ENCODE results near the gene ISLR. TPM values are rescaled to one million over a fixed set of nuclear protein-coding genes. Genes with fewer than 3 reads are reported as not detected.
A peak's percentile ranks its signal among the peaks of the same experiment; 100 is the strongest.

The ISLR gene
- total RNA-seq, 1 experiment from 2014 or later: 0.11 TPM

GRCh38 chr15:74200871-74201419 lies 27.4 kb downstream of the ISLR start:
- no peaks in the 10 kb centered on the region for H3K79me2 ChIP-seq (ENCODE audit: insufficient read depth, low read length)
- H3K4me1 ChIP-seq (ENCODE audit: insufficient read depth, low read length): peaks cover 18% of the 10 kb centered on the region; the same call in 1 of the 2 replicates
- no peak overlapping the region for H2AK5ac ChIP-seq (ENCODE audit: insufficient read length, low read length)
- H3K14ac ChIP-seq (ENCODE audit: insufficient read depth, low read length): 0 out of 2 replicates have a peak overlapping the region, but pooled peaks have one; percentile 8
- no peaks in the 10 kb centered on the region for H3K9me3 ChIP-seq (ENCODE audit: control insufficient read depth, low read depth, low read length)
- H2BK20ac ChIP-seq (ENCODE audit: low read depth, low read length, poor library complexity, severe bottlenecking): no peak overlapping the region
- H3K27me3 ChIP-seq (ENCODE audit: insufficient read depth, low read length): no peaks in the 10 kb centered on the region
- no peak overlapping the region for H4K8ac ChIP-seq (replicated peaks; ENCODE audit: insufficient read length, low read depth, low read length)
- H3K79me1 ChIP-seq (ENCODE audit: insufficient read depth, low read depth, low read length, poor library complexity, severe bottlenecking): no peaks in the 10 kb centered on the region
- WGBS (ENCODE audit: extremely low coverage, insufficient read length, low lambda C conversion rate): no CpG with 5 or more reads among the region's 8 CpGs
- no peak overlapping the region for H3K18ac ChIP-seq (ENCODE audit: insufficient read length, low read depth, low read length)
- no peak overlapping the region for H2BK12ac ChIP-seq (ENCODE audit: insufficient read length, low read depth, low read length)
- no peak overlapping the region for H3K23ac ChIP-seq (ENCODE audit: insufficient read length, low read depth, low read length)
- H3K27ac ChIP-seq (ENCODE audit: insufficient read length, low read depth, low read length): no peak overlapping the region
- no peak overlapping the region for H3K4me2 ChIP-seq (ENCODE audit: insufficient read depth, insufficient read length, low read length)
- DNase-seq: no peak
- no peaks in the 10 kb centered on the region for H4K20me1 ChIP-seq (ENCODE audit: control insufficient read depth, insufficient read depth, insufficient read length)
- no peak overlapping the region for H2BK15ac ChIP-seq (ENCODE audit: low read depth, low read length)
- H3K9me3 Mint-ChIP-seq: no peaks in the 10 kb centered on the region
- no peak overlapping the region for H4K5ac ChIP-seq (ENCODE audit: insufficient read length, low read depth, low read length)
- peaks cover 0 to 4% (median 2%) of the 10 kb centered on the region in 3 experiments; a peak in 3 of 7 replicates for H3K36me3 Mint-ChIP-seq (ENCODE audit: insufficient read depth in 1 of 3, low read depth in 3 of 3)
- no peak overlapping the region for H2BK120ac ChIP-seq (ENCODE audit: low read depth, low read length, poor library complexity, severe bottlenecking)
- H3K4me3 Mint-ChIP-seq: peak overlapping the region in 1 of 2 experiments; percentile 17; a peak in 1 of 5 replicates
- H4K91ac ChIP-seq (ENCODE audit: insufficient read length, low read depth, low read length): no peak overlapping the region
- H3K9ac ChIP-seq (ENCODE audit: extremely low read depth, insufficient read length, low read length): no peak overlapping the region
- H3K23me2 ChIP-seq (ENCODE audit: insufficient read length, low read depth, low read length, poor library complexity, severe bottlenecking): peaks cover 11% of the 10 kb centered on the region
- H3K4ac ChIP-seq (ENCODE audit: low read depth, low read length): no peak overlapping the region
- TF ChIP-seq CTCF (conservative IDR thresholded peaks at IDR 0.05): no peak
- H3K56ac ChIP-seq (ENCODE audit: insufficient read length, low read depth, low read length): no peak overlapping the region
- no peak overlapping the region for H2BK5ac ChIP-seq (ENCODE audit: insufficient read length, low read length)
- peaks cover 31% of the 10 kb centered on the region for H3K27me3 Mint-ChIP-seq (ENCODE audit: low read depth)
- no peak overlapping the region for H2AFZ ChIP-seq (ENCODE audit: low read length)
- H3K4me1 Mint-ChIP-seq: peaks cover 49 to 59% of the 10 kb centered on the region in 2 experiments
- no peak overlapping the region; a peak in 1 of 7 replicates for H3K27ac Mint-ChIP-seq
- no peak overlapping the region for H3T11ph ChIP-seq (ENCODE audit: low read length)

All from H9 (cell line).